OCI-LY7 (cell line): Measurements from ENCODE around the gene GHRHR.

ENCODE experiments used
- CTCF ChIP-seq: fragments of 200-600 bp; sonication (generic); conservative IDR thresholded peaks from 2 replicates; pipeline ENCODE4 v1.5.1; 2014; ENCODE audit warnings: mild to moderate bottlenecking, antibody characterized with exemption, low read length, moderate library complexity, mixed read lengths
- EZH2phosphoT487 ChIP-seq: fragments of 200-600 bp; sonication (generic); IDR thresholded peaks from 2 replicates; pipeline ENCODE4 v1.6.1; 2018; ENCODE audit warnings: low read depth, borderline replicate concordance, mild to moderate bottlenecking, mixed run types, antibody characterized with exemption, low read length, moderate library complexity, mixed read lengths

- no peak for TF ChIP-seq CTCF
- TF ChIP-seq EZH2phosphoT487, result no peak
Measured at GRCh38 chr7:31014826-31015225, 51.1 kb downstream of the GHRHR start.
